HEK293 (cell line): Measurements from ENCODE around the gene VPS51.

ENCODE experiments used
- CTCF ChIA-PET: fragments of 350-600 bp; formaldehyde crosslinking; extraction: SDS; loops from one replicate; lab custom pipeline; 2021; ENCODE audit warnings: antibody characterized with exemption; lab: Yijun Ruan, JAX
- POLR2A ChIA-PET: fragments of 300-600 bp; formaldehyde crosslinking; extraction: SDS; loops from one replicate; lab custom pipeline; 2020; ENCODE audit warnings: antibody characterized with exemption, inconsistent platforms; lab: Yijun Ruan, JAX
- H3K27ac ChIP-seq: fragments of 200-500 bp; sonication (Bioruptor generic); 2 replicates; pipeline ENCODE4 v1.5.1; 2014; ENCODE audit warnings: low read depth, low read length, control low read depth, inconsistent platforms; ENCODE audit errors: extremely low read depth
- H3K36me3 ChIP-seq, 2 experiments: fragments of 200-500 bp in 1 of 2; sonication (Bioruptor generic) in 1 of 2; 1 replicate in 1 of 2; 2 replicates in 1 of 2; pipeline ENCODE4 v1.5.1; 2014 to 2017; ENCODE audit warnings: inconsistent platforms in 2 of 2, low read length in 2 of 2; ENCODE audit not compliant: control insufficient read depth in 2 of 2, insufficient read depth in 1 of 2
- H3K4me1 ChIP-seq: fragments of 200-500 bp; sonication (Bioruptor generic); 2 replicates; pipeline ENCODE4 v1.5.1; 2014; ENCODE audit warnings: mild to moderate bottlenecking, low read length, inconsistent platforms; ENCODE audit not compliant: control insufficient read depth, insufficient read depth
- H3K4me3 ChIP-seq: 2 replicates; pipeline ENCODE4 v1.5.1; 2011; ENCODE audit warnings: low read depth, mild to moderate bottlenecking, control low read depth, low read length, moderate library complexity
- H3K9me3 ChIP-seq: fragments of 200-500 bp; sonication (Bioruptor generic); 2 replicates; pipeline ENCODE4 v1.5.1; 2014; ENCODE audit warnings: low read depth, low read length, inconsistent platforms; ENCODE audit not compliant: control insufficient read depth, insufficient read depth
- BCL11A ChIP-seq: fragments of 450-650 bp; formaldehyde crosslinking; IDR thresholded peaks from 2 replicates; pipeline ENCODE4 v1.5.1; 2016; ENCODE audit warnings: low read depth, missing biosample characterization, missing genetic modification characterization
- KLF16 ChIP-seq: fragments of 450-650 bp; formaldehyde crosslinking; IDR thresholded peaks from 2 replicates; pipeline ENCODE4 v1.5.1; 2017; ENCODE audit warnings: missing biosample characterization, missing genetic modification characterization
- KLF7 ChIP-seq: fragments of 450-650 bp; formaldehyde crosslinking; IDR thresholded peaks from 2 replicates; pipeline ENCODE4 v1.5.1; 2016; ENCODE audit warnings: missing biosample characterization, missing genetic modification characterization, borderline replicate concordance
- OSR2 ChIP-seq: fragments of 450-650 bp; formaldehyde crosslinking; IDR thresholded peaks from 2 replicates; pipeline ENCODE4 v1.5.1; 2016; ENCODE audit warnings: missing biosample characterization, missing genetic modification characterization
- PRDM6 ChIP-seq: fragments of 450-650 bp; formaldehyde crosslinking; IDR thresholded peaks from 2 replicates; pipeline ENCODE4 v1.5.1; 2017; ENCODE audit warnings: missing biosample characterization, missing genetic modification characterization
- REPIN1 ChIP-seq: fragments of 450-650 bp; formaldehyde crosslinking; IDR thresholded peaks from 2 replicates; pipeline ENCODE4 v1.5.1; 2017; ENCODE audit warnings: missing biosample characterization, missing genetic modification characterization, low read depth
- TRIM28 ChIP-seq: IDR thresholded peaks from 2 replicates; pipeline ENCODE4 v1.6.1; 2011; ENCODE audit warnings: low read length, control low read depth, borderline replicate concordance
- TSHZ1 ChIP-seq: fragments of 450-650 bp; formaldehyde crosslinking; IDR thresholded peaks from 2 replicates; pipeline ENCODE4 v1.5.1; 2016; ENCODE audit warnings: missing biosample characterization, missing genetic modification characterization, borderline replicate concordance
- YY1 ChIP-seq: fragments of 450-650 bp; formaldehyde crosslinking; IDR thresholded peaks from 2 replicates; pipeline ENCODE4 v1.5.1; 2018; ENCODE audit warnings: missing biosample characterization, missing genetic modification characterization
- ZBTB17 ChIP-seq: fragments of 450-650 bp; formaldehyde crosslinking; IDR thresholded peaks from 2 replicates; pipeline ENCODE4 v1.5.1; 2016; ENCODE audit warnings: missing biosample characterization, missing genetic modification characterization
- ZNF10 ChIP-seq: fragments of 450-650 bp; formaldehyde crosslinking; IDR thresholded peaks from 2 replicates; pipeline ENCODE4 v1.5.1; 2017; ENCODE audit warnings: missing biosample characterization, missing genetic modification characterization
- ZNF140 ChIP-seq: fragments of 450-650 bp; formaldehyde crosslinking; IDR thresholded peaks from 2 replicates; pipeline ENCODE4 v1.5.1; 2016; ENCODE audit warnings: missing biosample characterization, missing genetic modification characterization
- ZNF16 ChIP-seq: fragments of 450-650 bp; formaldehyde crosslinking; IDR thresholded peaks from 2 replicates; pipeline ENCODE4 v1.5.1; 2016; ENCODE audit warnings: low read depth, missing biosample characterization, missing genetic modification characterization
- ZNF202 ChIP-seq: fragments of 450-650 bp; formaldehyde crosslinking; IDR thresholded peaks from 2 replicates; pipeline ENCODE4 v1.5.1; 2016; ENCODE audit warnings: missing biosample characterization, missing genetic modification characterization, borderline replicate concordance
- ZNF211 ChIP-seq: fragments of 450-650 bp; formaldehyde crosslinking; IDR thresholded peaks from 2 replicates; pipeline ENCODE4 v1.5.1; 2016; ENCODE audit warnings: low read depth, missing biosample characterization, missing genetic modification characterization
- ZNF239 ChIP-seq: fragments of 450-650 bp; formaldehyde crosslinking; IDR thresholded peaks from 2 replicates; pipeline ENCODE4 v1.5.1; 2016; ENCODE audit warnings: missing biosample characterization, missing genetic modification characterization
- ZNF341 ChIP-seq: fragments of 450-650 bp; formaldehyde crosslinking; IDR thresholded peaks from 2 replicates; pipeline ENCODE4; 2016; ENCODE audit warnings: low read depth, missing biosample characterization, missing genetic modification characterization
- ZNF366 ChIP-seq: fragments of 450-650 bp; formaldehyde crosslinking; conservative IDR thresholded peaks from 2 replicates; pipeline ENCODE4 v1.5.1; 2016; ENCODE audit warnings: missing biosample characterization, missing genetic modification characterization
- ZNF433 ChIP-seq: fragments of 450-650 bp; formaldehyde crosslinking; IDR thresholded peaks from 2 replicates; pipeline ENCODE4 v1.5.1; 2016; ENCODE audit warnings: missing biosample characterization, missing genetic modification characterization, low read depth
- ZNF600 ChIP-seq: fragments of 450-650 bp; formaldehyde crosslinking; IDR thresholded peaks from 2 replicates; pipeline ENCODE4 v1.5.1; 2016; ENCODE audit warnings: missing biosample characterization, missing genetic modification characterization
- ZNF777 ChIP-seq: fragments of 450-650 bp; formaldehyde crosslinking; IDR thresholded peaks from 2 replicates; pipeline ENCODE4 v1.5.1; 2017; ENCODE audit warnings: missing biosample characterization, missing genetic modification characterization, borderline replicate concordance
- ZNF843 ChIP-seq: fragments of 450-650 bp; formaldehyde crosslinking; IDR thresholded peaks from 2 replicates; pipeline ENCODE4 v1.5.1; 2016; ENCODE audit warnings: missing biosample characterization, missing genetic modification characterization
- ZXDB ChIP-seq: fragments of 450-650 bp; formaldehyde crosslinking; IDR thresholded peaks from 2 replicates; pipeline ENCODE4 v1.5.1; 2016; ENCODE audit warnings: missing biosample characterization, missing genetic modification characterization
- TF ChIP-seq, protein P1 (sequence below): fragments of 450-650 bp; formaldehyde crosslinking; IDR thresholded peaks from 2 replicates; pipeline ENCODE4 v1.5.1; 2017; ENCODE audit warnings: missing biosample characterization, missing genetic modification characterization
- TF ChIP-seq, protein P2 (sequence below): fragments of 450-650 bp; formaldehyde crosslinking; IDR thresholded peaks from 2 replicates; pipeline ENCODE4; 2016; ENCODE audit warnings: missing biosample characterization, missing genetic modification characterization
- TF ChIP-seq, protein P3 (sequence below): fragments of 450-650 bp; formaldehyde crosslinking; IDR thresholded peaks from 2 replicates; pipeline ENCODE4 v1.5.1; 2016; ENCODE audit warnings: missing biosample characterization, missing genetic modification characterization

The VPS51 gene

DNA sequence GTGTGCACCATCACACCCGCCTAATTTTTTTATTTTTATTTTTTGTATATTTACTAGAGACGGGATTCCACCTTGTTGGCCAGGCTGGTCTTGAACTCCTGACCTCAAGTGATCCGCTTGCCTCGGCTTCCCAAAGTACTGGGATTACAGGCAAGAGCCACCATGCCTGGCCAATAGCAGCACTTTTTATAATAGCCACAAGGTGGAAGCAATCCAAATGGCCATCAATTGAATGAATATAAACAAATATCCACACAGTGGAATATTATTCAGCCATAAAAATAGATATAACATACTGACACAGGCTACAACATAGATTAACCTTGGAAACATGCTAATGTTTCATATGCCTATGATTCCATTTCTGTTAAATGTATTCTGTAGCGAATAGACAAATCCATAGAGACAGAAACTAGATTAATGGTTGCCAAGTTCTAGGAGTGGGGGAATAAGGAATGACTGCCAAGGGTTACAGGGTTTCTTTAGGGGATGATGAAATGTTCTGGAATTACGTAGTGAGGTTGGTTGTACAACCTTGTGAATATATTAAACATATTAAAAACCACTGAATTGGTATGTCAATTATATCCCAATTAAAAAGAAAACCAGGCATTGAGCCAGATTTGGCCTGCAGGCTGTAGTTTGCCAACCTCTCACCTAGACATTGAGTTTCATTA is 4.8 kb downstream of the VPS51 start (continued):
- TF ChIP-seq, protein P1, sequence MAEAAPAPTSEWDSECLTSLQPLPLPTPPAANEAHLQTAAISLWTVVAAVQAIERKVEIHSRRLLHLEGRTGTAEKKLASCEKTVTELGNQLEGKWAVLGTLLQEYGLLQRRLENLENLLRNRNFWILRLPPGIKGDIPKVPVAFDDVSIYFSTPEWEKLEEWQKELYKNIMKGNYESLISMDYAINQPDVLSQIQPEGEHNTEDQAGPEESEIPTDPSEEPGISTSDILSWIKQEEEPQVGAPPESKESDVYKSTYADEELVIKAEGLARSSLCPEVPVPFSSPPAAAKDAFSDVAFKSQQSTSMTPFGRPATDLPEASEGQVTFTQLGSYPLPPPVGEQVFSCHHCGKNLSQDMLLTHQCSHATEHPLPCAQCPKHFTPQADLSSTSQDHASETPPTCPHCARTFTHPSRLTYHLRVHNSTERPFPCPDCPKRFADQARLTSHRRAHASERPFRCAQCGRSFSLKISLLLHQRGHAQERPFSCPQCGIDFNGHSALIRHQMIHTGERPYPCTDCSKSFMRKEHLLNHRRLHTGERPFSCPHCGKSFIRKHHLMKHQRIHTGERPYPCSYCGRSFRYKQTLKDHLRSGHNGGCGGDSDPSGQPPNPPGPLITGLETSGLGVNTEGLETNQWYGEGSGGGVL (tag by site-specific recombination) = 0 out of 2 replicates have a peak, but pooled peaks have one; percentile 19
- TF ChIP-seq ZNF10 (tag by site-specific recombination) (no peak), ZNF341 (tag by site-specific recombination) (no peak)
- TF ChIP-seq, protein P2, sequence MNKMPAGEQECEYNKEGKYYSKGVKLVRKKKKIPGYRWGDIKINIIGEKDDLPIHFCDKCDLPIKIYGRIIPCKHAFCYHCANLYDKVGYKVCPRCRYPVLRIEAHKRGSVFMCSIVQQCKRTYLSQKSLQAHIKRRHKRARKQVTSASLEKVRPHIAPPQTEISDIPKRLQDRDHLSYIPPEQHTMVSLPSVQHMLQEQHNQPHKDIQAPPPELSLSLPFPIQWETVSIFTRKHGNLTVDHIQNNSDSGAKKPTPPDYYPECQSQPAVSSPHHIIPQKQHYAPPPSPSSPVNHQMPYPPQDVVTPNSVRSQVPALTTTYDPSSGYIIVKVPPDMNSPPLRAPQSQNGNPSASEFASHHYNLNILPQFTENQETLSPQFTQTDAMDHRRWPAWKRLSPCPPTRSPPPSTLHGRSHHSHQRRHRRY (tag by site-specific recombination) = no peak

- H3K27ac ChIP-seq = peak overlapping the region; percentile 61
- POLR2A ChIA-PET = interaction anchor here (0.7 to 4.1 kb wide), 7 partner anchors 10 to 160 kb away, joined by 3 to 12 read pairs (median 4); partner anchors contain the start of genes CDCA5, FAU, MRPL49 and POLA2
- TF ChIP-seq PRDM6 (tag by site-specific recombination) = no peak
- TF ChIP-seq ZNF777 (tag by site-specific recombination) = no peak
- peak; percentile 81 for TF ChIP-seq OSR2
- peak; percentile 71 for TF ChIP-seq ZBTB17
- no peak for TF ChIP-seq YY1 (tag by site-specific recombination)
- peak; percentile 63 for TF ChIP-seq ZNF843 (tag by site-specific recombination)
- TF ChIP-seq TRIM28 = no peak
- no peak for TF ChIP-seq ZNF202 (tag by site-specific recombination)
- TF ChIP-seq ZNF16 (tag by site-specific recombination) = no peak
- peak; percentile 36; the same call in 1 of the 2 replicates for TF ChIP-seq TSHZ1
- TF ChIP-seq, protein P3, sequence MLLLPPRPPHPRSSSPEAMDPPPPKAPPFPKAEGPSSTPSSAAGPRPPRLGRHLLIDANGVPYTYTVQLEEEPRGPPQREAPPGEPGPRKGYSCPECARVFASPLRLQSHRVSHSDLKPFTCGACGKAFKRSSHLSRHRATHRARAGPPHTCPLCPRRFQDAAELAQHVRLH = peak; percentile 60; the same call in 1 of the 2 replicates
- no peak for TF ChIP-seq ZNF140 (tag by site-specific recombination)
- no peak for TF ChIP-seq ZNF433 (tag by site-specific recombination)
- TF ChIP-seq ZNF600 (tag by site-specific recombination) = peak; percentile 87
- no peak for TF ChIP-seq ZNF239
- TF ChIP-seq KLF7 = no peak
- TF ChIP-seq KLF16 (tag by site-specific recombination) = no peak
- TF ChIP-seq BCL11A (tag by site-specific recombination) = peak; percentile 61
- TF ChIP-seq ZNF211 (tag by site-specific recombination) = no peak
- peak; percentile 68 for TF ChIP-seq ZNF366
- peak; percentile 73; the same call in 1 of the 2 replicates for TF ChIP-seq ZXDB (tag by site-specific recombination)
- no peak for TF ChIP-seq REPIN1 (tag by site-specific recombination)
Measured at GRCh38 chr11:65102142-65103095, 6.4 kb downstream of the VPS51 start.

More at GRCh38 chr11:65102142-65103095, 6.4 kb downstream of the VPS51 start:
- H3K36me3 ChIP-seq = peaks cover 0 to 17% of the 10 kb centered on the region in 2 experiments; a peak in 2 of 3 replicates
- H3K4me3 ChIP-seq = no peak overlapping the region
- CTCF ChIA-PET = interaction anchor here (0.6 to 8.8 kb wide), 5 partner anchors 10 to 119 kb away, joined by 3 to 110 read pairs (median 4); partner anchors contain the start of gene TM7SF2
- H3K9me3 ChIP-seq = no peaks in the 10 kb centered on the region
- H3K4me1 ChIP-seq = peaks cover 23% of the 10 kb centered on the region
